Esophagus muscularis mucosa (tissue), 4 donors: Measurements from ENCODE around the gene MINAR1.

Experiments
- CTCF ChIP-seq, 3 experiments: fragments of 200-600 bp in 2 of 3; fragments of 450-650 bp in 1 of 3; sonication (generic) in 2 of 3; IDR thresholded peaks; one replicate each; pipeline ENCODE4 v1.5.1; 2017 to 2019; ENCODE audit warnings: antibody characterized with exemption in 3 of 3, mild to moderate bottlenecking in 2 of 3, moderate library complexity in 1 of 3
- EP300 ChIP-seq: sonication (generic); formaldehyde crosslinking; IDR thresholded peaks from one replicate; pipeline ENCODE4 v1.6.1; 2017; ENCODE audit warnings: antibody characterized with exemption
- POLR2A ChIP-seq: fragments of 450-650 bp; IDR thresholded peaks from one replicate; pipeline ENCODE4 v1.6.1; 2017; ENCODE audit warnings: antibody characterized with exemption, moderate library complexity, mild to moderate bottlenecking, low read depth

- TF ChIP-seq CTCF (IDR thresholded peaks at IDR 0.05) (no peak), POLR2A (no peak), EP300 (no peak)
Observed at GRCh38 chr15:79401301-79401700, 30.8 kb upstream of the MINAR1 start.
